HG03457 (cell line): ENCODE measurements around the gene TIE1.

Experiments used
- ATAC-seq: cut with Tn5 transposase; IDR thresholded peaks from one replicate; pipeline ENCODE4 v1.9.1; 2021; ENCODE audit warnings: moderate number of reproducible peaks; ENCODE audit not compliant: unreplicated experiment

The TIE1 gene

DNA sequence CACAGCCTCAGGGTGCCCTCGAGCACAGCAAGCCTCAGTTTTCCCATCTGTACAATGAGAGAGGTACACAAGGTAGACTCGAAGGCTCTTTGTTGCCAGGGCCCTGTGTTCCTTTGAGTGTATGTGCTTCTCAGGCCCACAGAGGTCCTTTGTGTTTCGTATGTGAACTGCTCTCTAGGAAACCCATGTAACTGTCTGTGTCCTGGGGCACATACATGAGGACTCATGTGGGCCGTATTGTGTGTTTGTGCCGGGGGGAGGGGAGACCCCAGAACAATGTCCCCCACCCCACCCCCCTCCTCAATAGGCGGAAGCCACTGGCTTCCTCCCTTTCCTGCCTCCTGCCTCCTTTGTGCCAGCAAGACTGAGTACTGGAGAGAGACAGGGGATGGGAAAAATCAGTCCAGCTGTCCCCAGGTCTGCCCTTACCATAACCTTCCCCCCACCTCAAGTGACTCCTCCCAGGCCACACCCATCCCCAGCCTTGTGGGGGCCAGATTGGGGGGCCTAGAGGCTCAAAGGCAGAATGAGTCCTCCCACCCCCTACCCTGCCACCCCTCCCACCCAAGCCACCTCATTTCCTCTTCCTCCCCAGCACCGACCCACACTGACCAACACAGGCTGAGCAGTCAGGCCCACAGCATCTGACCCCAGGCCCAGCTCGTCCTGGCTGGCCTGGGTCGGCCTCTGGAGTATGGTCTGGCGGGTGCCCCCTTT is at the start of gene TIE1:
Gene TIE1 (plus strand): TSS at position 605 of the 717 bp plus-strand sequence. CDS start 90 bp downstream, at position 695.
- ATAC-seq = no peak

DNA sequence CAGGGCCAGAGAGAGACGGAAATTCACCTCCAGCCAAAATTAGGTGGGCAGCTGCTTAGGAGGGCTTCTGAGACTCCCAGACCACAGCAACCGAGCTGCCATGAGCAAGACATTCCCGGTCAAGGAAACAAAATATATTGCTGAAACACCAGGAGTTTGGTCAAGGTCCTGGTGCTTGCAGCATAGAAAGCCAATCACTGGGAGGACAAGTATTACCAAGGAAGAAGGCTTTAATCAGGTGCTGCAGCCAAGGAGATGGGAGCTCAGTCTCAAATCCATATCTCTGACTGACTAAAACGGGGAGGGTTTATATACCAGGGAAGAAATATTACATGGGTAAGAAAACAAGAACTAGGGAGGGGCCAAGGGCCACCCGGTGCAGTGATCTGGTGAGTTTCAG is 49.8 kb upstream of the TIE1 start:
- no peak for ATAC-seq

DNA sequence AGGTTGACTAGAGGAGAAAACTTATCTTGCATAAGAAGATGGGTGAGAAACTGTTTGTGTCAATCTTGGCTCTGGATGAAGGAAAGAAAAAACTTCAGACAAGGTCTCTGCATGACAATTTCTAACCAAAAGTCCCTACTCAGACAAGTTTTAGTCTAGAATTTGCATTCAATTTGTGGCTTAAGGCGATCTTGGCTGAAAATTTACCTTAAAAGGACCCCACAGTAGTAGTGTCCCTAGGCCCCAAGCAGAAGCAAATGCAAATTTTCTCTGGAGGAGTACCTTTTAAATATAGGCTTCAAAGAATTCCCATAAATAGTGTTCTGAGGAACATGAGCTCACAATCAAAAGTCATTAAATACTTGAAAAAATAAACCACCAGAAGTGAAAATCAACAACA is 48.6 kb upstream of the TIE1 start:
- no peak for ATAC-seq

DNA sequence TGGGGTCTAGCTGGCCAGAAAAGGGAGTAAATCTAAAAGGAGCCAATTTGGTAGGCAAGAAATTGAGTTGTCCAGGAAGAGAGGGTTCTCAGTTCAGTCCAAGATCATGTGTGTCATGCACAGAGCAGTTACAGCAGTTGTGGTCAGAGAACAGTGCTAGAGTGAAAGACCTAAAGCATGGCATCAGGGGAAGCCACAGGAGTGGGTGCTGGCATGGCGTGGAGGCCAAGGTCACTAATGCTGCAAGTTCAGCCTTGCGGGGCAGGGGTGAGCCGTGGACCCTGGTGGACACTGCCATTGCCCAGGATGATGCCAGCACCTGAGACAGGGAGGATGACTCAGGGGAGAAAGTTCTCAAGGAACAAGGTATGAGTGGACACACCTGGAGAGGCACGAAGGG is 47.6 kb upstream of the TIE1 start:
- ATAC-seq = no peak

DNA sequence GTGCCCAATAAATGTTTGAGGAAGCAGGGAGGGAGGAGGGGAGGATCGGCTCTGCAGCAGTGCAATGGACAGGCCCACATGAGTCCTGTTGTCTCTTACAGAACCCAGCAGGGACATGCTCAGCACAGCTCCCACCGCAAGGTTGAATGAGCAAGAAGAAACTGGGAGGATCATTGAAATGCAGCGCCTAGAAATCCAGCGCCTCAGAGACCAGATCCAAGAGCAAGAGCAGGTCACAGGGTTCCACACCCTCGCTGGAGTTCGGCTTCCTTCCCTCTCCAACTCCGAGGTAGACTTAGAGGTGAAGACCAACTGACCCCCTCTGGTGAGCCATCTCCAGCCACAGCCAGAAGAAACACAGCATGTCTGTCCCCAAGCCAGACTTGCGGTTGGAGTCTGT is 46.9 kb upstream of the TIE1 start:
- no peak for ATAC-seq

DNA sequence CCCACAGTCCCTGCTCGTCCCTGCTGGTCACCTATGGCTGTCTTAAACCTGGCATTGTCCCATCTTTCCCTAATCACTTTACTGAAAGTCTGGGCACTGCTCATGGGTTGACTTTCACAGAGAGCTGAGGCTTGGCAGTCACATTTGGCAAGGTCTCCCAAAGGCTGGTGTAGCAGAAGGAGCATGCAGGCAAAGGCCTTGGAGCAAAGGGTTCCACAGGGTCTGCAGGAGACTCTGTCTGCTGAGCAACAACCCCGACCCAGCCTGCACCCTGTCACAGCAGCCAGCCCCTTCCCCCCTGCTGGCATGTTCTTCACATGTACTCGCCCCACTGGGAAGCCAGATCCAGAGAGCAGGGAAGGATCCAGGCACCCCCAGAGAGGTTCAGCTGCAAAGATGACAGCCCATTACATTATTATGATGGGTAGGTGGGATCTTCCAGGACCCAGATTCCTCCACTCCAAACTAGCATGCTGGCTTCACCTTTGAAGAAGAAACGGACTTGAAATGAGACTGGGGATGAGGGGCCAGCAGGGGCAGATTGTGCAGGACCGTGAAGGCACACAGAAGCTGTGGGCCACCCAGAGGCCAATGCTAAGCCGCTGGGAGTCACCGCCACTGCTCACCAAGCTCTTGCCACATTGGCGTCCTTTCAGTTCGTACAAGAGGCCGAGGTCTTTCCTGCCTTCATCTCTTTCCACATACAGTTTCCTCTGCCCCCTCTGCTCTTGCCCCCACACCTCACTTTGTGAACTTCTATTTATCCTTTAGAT is 45.2 kb upstream of the TIE1 start:
- no peak for ATAC-seq

DNA sequence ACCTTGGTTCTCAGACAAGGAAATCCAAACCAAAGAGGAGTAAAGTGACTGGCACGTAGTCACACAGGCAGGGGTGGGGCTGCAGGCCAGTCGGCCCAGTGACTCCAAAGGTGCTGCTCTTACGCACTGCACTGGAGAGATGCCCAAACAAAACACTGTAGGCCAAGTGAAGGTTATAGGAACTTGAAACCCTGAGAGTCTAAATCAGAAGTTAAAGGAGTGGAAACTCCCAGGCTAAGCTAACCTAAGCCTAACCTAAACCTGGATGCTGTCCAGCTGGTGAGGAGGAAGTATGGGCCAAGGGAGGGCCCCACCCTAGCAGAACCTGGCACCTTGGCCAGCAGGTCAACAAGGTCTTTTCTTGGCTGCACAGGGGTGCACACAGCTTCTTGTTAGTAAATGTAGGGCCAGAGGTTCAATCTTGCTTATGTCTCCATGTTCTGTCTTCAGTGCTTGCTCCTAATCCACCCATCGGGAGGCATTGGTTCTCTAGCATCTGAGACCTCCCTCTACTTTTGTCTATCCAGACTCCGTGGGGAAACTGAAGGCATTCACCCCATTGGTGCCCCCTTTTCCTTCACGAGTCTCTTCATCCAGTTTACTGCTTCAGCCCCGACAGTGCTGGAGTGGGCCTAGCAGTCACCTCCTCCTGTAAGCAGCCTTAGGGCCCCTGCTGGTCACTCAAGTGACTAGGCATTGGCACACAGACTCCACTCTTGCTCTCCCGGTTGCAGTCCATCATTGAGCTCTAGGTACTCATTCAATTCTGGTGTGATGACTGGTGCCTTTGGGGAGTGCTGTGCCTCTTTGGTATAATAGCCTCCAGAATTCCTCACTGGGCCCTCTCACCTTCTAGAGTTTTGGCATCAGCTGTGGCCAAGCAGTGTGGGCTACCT is 43.9 kb upstream of the TIE1 start:
- no peak for ATAC-seq

DNA sequence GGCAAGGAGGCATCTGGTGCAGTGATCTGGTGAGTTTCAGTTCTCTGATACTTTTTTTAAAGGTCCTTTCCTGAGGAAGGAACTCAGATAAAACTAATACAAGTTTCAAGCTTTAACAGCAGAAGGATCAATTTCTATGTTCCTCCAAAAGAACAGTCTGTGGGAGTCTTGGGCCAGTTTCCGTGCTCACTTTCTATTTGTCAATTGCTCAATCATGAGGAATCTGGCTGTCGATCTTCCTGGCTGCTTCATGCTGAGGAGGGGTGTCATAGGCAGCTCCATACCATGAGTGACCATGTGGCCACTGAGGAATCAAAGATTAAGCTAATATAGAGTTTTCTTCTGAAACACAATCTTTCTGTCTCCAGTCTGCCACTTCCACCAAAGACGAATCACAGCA is 42.4 kb upstream of the TIE1 start:
- ATAC-seq = no peak

DNA sequence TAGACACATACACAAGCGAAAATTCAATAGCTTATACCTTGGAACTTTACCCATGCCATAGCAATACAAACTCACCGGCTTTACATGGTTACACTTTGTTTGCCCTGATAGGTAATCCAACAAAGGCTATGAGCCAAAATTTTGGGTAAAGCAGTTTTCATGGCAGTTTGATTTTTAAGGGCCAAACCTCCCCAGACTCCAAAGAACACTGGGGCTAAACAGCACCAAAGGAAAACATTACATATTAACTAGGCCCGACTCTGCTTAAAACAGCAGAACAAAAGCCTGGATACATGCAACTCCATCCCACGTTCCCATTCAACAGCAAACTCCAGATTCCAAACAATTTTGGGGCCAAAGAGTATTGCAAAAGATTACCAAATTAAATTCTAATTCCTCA is 35.4 kb upstream of the TIE1 start:
- ATAC-seq = no peak

DNA sequence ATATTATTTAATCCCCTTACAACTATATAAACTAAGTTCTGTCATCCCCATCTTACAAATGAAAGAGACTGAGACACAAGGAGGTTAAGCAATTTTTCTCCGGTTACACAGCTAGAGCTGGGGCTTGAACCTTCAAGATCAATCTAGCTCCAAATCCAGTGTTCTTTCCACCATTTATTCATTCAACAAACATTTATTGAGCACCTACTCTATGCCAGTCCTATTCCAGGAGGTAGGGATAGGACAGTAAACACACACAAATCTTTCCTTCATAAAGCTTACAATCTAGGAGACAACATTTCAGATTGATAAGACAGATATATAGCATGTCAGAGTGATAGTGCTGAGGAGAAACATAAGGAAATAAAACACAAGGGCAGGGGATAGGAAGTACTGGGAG is 33.9 kb upstream of the TIE1 start:
- no peak for ATAC-seq

DNA sequence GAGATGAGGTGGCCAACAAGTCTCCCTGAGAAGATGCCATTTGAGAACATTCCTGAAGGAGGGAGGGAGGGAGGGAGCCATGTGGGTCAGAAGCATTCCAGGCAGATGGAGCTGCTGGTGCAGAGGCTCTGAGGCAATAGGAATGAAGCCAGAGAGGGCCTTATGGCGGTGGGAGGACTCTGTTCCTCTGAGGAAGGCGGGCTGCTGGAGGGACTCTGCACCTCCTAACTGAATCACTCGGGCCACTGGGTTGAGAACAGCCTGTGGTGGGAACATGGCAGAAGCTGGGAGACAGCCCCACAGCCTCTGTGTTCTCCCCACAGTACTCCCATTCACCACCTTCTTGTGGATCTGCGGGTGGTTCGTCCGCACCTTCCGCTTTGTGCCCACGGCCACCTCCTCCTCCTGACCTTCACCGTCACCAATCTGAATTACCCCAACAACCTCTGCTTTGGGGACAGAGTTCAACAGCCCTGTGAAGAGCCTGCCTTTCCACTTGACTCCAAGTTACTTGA is 33.4 kb upstream of the TIE1 start:
- ATAC-seq = no peak

DNA sequence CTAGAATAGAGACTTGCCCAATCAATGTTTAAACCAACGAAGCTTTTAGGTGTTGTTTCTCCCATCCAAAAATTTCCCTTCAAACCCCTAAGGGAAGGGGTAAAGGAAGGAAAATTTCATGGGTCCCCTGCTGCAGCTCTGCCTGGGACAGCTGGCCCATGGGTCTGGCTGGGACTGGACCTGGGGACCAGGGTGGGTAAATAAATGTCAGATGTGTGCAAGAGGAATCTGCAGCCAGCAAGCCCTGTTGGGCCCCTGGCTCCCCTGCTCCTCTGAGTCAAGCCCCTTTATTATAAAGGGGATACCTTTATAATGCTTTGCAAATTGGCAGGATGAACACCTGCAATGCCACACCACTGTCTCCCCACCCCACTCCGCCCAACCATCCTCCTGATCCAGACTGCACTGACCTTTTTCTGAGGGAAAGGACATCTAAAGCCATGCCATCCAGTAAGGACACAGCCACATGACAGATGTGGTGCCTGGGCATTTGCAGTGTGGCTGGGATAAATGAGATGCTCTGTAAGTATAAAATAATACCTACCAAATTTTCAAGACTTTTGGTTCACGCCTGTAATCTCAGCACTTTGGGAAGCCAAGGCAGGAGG is 32.9 kb upstream of the TIE1 start:
- no peak for ATAC-seq

DNA sequence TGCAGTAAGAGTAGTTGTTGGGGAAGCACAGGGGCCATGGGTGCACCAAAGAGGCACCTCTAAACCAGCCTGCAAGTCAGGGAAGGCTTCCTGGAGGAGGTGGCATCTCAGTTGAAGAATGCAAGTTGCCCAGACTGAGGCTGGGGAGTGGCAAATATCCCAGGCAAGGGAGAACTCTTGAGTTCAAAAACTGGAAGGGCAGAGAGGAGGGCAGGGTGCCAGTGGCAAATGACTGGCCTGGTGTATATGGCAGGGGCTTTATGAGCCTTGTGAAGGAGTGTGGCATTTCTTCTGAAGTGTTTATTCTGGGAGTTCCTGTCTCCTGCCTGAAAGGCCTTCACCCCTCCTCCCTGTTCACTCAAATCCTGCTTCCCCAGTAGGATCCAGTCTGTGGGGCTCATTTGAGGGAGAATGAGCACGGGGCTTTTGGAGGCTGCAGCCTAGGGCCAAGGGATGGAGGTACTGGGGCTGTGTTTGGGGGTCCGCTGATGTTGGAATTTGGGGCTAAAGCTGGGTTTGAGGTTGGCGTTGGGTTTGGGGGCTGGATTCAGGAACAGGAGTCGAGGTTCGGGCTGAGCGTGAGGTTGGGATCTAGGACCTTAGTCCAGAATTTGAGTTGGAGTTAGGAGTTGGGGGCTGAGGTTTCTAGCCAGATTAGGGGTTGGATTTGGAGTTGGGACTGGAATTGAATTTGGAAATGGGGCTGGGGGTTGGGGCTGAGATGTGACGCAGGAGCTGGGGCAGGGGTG is 31.0 kb upstream of the TIE1 start, which contains the start of gene TMEM125:
Gene TMEM125 (plus strand): TSS at position 357 of the 749 bp plus-strand sequence. CDS start 2,740 bp downstream, outside the sequence.
- no peak for ATAC-seq

DNA sequence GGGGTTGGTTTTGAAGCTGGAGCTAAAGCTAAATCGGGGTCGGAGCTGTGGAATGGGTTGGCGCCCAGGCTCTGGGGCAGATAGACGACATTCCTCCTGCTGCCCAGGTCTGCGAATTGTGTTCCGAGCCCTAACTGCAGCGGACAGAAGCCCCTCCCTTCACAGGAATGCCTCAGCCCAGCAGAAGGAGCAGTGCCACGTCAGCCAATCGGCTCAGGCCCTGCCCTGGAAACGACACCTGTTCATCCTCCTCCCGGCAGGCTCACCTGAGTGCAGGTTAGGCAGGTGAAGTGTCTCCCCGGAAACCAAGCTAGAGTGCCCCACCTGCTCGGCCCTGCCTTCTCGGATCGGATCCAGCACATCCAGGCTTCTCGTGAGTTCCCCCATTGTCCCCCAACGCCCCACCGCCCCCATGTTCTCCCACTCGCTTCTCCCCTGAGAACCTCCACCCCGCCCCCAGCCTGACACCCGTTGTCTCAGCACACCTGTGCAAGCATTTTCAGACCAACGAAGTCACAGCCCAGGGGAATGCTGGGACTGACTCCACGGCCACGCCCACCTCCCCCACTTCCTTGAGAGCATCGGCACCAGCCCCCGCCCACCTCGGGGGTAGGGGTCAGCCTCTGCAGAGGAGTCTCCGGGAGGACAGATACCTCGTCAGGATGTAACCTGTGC is 30.2 kb upstream of the TIE1 start:
- no peak for ATAC-seq

DNA sequence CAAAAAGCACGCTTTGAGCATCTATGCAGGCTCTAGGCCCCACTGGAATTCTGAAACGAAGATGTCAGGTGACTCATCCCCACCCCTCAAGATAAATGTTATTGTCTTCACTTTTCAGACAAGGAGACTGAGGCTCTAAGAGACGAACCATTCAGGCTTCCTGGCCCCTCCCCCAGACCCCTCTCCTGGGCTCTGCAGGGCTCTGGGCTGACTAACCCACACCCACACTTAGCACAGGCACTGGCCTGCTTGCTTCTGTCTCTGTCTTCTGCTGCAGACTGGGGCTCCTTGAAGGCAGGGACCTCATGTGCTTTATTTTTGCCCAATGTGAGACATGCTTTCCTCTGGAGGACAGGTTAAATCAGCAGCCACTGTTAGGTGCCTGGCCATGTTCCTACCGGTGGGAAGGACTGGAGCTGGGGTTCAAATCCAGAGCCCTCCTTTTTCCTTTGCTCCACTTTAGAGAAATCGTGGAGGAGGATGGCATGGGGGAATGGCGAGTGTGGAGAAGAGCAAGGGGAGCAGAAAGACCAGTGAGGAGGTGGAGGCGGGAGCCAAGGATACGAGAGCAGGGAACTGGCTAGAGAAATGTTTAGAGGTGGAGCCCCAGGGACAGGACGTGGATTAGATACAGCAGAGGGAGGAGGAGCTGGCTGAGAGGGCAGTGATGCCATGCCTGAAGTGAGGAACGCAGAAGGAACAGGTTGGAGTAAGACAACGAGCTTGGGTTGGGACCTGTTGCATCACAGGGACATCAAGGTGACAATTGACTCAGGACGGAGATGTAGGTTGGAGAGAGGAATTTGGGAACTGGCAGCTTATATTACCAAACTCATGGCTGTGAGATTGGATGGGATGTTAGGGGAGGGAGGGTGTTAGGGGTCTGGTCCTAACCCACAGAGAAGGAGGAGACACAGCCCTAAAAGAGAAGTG is 29.3 kb upstream of the TIE1 start:
- ATAC-seq = no peak

DNA sequence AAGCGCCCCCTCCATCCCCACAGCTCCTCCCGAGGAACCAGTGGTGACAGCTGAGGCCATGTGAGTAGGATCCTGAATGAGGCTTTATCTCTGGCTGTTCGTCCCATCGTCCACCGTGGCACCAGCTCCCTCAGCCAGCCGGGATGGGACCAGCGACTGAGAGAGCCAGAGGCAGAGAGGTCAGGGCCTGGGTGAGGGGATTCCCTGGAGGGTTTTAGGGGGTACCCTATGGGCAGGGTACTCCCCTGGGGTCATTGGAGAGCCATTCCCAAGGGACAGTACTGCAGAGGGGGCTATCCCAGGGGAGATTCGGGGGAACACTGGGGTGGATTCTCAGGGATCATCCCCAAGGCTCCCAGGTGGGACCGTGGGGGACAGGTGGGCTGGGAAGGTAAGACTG is 28.6 kb upstream of the TIE1 start:
- no peak for ATAC-seq

DNA sequence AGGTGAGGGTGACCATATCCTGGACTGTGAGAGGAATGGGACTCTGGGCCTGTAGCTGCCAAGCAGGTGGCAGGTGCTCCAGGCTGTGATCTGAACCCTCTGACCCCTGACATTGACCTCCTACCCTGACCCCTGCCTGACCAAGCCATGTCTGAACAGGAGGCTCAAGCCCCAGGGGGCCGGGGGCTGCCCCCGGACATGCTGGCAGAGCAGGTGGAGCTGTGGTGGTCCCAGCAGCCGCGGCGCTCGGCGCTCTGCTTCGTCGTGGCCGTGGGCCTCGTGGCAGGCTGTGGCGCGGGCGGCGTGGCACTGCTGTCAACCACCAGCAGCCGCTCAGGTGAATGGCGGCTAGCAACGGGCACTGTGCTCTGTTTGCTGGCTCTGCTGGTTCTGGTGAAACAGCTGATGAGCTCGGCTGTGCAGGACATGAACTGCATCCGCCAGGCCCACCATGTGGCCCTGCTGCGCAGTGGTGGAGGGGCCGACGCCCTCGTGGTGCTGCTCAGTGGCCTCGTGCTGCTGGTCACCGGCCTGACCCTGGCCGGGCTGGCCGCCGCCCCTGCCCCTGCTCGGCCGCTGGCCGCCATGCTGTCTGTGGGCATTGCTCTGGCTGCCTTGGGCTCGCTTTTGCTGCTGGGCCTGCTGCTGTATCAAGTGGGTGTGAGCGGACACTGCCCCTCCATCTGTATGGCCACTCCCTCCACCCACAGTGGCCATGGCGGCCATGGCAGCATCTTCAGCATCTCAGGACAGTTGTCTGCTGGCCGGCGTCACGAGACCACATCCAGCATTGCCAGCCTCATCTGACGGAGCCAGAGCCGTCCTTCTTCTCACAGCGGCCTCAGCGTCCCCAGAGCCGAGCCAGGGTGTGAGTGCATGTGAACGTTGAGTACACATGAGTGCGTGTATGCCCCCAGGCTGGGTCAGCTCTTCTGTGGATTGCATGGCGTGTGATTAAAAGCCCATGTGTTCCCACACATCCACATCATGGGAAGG is 27.9 kb upstream of the TIE1 start:
- ATAC-seq = no peak
